ENCODE results near the gene MCM3AP.
A peak's percentile ranks its signal among the peaks of the same experiment; 100 is the strongest.

Gene MCM3AP

GRCh38 chr21:46215436-46216131, 69.8 kb downstream of the MCM3AP start:
- DNase-seq: peak; percentile 14

- DNase-seq: peak; percentile 10
These were observed 70.7 kb downstream of the MCM3AP start for GRCh38 chr21:46214478-46215340.

DNA sequence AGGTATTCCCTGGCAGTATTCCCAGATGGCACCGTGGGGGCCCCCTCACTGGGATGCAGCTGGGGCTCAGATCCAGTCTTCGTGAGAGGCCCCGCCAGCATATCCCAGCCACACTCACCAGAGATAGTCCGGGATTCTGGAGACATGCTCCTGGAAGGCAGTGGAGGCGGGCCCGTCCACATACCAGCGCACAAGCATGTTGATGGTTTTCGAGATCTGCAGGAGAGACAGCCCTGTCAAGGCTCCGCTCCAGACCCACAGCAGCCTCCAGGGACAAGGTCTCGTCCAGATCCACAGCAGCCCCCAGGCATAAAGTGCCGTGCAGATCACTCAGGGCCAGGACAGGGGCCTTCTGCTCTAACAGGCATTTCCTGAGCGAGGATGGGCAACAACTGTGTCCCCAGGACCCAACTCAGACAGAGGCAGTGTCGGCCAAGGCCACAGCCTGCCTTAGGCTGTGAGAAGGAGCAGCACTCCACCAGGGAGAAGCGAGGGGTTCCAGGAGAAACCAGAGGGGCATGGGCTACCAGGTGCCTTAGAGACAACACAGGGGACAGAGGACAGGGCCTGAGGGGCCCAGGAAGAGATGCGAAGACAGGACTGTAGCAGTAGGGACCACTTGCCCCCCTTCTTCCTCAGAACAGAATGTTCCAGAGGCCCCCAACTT, 71.7 kb downstream of the MCM3AP start:
- DNase-seq: peak; percentile 22

GRCh38 chr21:46212721-46213484, 72.5 kb downstream of the MCM3AP start:
- DNase-seq: peak; percentile 10

- peak; percentile 14 for DNase-seq
These were observed 73.4 kb downstream of the MCM3AP start for GRCh38 chr21:46211786-46212720.

DNA sequence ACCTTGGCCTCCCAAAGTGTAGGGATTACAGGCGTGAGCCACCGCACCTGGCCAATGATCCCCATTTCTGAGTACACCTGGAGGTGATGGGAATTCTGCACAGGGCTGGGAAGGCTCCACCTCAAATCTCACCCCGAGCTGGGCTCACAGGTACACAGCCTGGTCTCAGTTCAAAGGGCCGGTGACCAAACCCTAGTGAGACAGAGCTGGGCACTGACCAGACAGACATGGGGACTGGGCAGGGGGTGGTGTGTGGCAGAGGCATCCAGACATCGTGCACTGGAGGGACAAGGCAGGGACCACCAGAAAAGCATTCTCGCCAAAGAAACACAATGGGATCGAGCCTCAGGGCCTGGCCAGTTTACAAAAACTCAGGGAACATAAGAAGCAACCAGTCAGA, 74.0 kb downstream of the MCM3AP start:
- no peak for DNase-seq

DNA sequence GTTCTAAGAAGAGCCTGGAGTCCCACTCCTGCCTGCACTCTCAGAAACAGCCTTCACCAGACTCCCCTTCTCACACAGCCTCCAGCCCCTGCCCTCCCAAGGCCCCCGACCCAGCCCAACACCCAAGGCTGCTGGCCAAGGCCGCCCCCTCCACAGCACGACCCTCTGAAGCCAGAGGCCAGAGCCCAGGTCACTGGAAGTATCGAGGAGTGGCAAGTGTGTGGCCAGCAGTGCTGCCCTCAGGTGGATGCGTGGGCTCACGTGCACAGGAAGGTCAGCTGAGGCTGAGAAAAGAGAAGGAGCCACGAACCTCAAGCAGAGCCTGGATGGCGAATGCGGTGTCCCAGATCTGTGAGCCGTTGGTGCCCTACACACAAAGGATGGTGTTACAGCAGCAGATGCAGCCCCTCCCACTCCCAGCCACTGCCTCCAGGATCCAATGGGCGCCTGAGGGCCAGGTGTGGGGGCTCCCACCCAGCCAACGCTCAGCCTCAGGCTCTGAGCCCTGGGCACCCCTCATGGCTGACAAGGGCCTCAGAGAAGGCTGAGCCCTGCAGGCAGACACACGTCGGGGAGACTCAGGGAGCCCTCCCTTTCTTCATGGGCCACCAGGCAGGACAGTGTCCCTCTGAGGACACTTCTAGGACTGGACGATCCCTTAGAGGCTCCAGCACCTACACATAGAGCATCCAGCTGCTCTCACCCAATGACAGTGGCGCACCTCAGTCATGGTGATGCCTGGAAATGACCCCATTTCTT, 74.9 kb downstream of the MCM3AP start:
- DNase-seq: peak; percentile 11

GRCh38 chr21:46208761-46209721, 76.4 kb downstream of the MCM3AP start:
- DNase-seq: no peak

DNA sequence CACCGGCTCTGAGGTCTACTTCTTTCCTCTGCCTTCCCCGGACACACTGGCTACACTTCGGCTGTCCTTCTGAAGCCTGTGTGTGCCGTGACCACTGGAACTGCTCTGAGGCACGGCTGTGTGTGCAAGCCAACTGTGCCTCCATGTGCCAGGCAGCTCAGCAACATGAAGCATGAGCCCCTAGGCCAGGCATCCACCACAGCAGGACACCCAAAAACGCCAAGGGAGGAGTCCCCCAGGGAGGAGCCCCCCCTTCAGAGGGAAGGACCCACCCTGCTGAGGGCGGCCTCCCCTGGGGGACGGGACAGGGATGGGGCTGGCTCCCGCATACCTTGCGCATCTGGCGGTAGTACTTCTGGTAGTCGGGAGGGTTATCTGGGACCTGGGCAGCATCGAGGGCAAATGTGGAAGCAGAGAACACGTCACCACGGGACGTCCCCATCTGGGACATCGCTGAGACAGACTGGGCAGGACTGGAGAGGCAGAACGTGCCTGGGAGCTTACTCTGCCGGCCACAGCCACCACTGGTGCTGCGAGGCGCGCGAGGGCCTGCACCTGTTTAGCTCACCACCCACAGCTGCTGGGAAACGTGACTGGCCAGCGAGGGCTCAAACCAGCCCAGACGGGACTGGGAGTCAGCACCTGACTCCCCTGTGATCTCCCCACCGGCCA, 77.4 kb downstream of the MCM3AP start:
- no peak for DNase-seq

GRCh38 chr21:46207006-46207919, 78.1 kb downstream of the MCM3AP start:
- no peak for DNase-seq

DNA sequence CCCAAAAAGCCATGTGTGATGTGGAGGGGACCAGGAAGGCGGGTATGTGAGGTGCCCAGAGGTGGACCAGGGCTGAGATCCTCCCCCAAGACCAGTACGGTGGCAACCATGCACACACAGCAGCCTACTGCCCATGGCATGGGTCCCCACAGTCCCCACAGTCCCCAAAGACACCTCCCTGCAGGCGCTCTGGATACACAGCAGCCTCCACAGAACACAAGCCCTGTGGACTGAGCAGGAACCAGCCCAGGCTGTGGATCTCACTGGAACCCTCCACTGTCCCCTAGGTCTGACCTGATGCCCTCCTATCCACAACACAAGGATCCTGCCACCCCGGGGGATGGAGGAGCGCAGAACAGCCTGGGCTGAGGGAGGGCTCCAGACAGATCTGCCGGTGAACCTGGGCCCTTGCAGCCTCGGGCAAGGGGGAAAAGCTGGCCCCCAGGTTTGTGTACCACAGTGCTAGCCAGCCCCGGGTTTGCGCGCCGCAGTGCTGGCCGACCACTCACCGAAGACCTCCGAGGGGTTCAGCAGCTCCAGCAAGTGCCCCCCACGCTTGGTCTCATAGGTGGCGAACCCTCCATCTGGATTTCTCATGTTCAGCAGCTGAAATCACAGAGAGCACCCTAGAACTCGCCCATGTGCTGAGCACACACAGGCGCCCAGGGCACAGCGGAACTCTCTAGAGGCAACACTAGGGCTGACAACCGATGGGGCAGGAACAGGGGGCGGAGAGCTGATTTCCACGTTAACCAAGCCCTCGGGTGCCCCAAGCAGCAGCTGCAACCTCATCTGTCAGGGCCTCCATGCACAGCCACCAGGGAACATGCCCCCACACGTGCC, 79.0 kb downstream of the MCM3AP start:
- DNase-seq: no peak

- DNase-seq: no peak
These were observed 79.6 kb downstream of the MCM3AP start for GRCh38 chr21:46205766-46206162.

DNA sequence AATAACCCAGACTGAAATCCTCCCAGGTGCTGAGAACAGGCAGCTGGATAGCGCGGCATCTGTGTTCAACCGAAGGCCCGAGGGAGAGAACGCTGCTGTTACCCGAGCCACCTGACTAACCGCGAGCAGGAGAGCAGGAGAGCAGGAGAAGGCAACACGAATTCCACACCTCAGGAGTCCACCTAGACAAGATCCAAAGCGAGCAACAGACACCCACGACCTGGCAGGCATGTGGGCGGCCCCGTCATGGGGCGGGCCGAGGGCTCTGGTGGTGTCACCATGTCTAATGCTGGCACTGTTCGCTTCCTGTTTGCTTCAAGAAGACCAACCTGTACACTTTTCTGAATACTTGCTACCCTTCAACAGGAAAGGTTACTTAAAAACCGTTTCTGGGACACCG, 80.2 kb downstream of the MCM3AP start:
- no peak for DNase-seq

DNA sequence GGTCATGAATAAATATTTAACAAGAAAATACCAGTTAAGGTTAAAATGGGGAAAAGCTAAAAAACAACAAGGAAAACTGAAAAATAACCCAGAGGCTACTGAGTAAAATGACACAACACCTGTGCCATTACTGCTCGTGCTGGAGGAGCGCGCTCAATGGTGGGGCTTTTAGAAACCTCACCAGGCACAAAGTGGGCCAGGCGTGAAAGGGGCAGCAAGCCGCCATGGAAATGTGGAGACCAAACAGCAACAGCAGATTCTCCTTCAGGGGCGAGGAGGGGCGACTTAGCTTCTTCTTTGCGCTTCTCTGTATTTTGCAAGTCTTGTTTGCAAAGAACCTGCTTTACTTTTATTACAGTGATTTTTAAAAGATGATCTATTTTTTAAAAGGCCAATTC, 82.2 kb downstream of the MCM3AP start:
- DNase-seq: no peak

GRCh38 chr21:46202592-46203202, 82.7 kb downstream of the MCM3AP start:
- no peak for DNase-seq
